GM12878 (cell line): ENCODE results near the gene TNFRSF9. TPM values are rescaled to one million over a fixed set of nuclear protein-coding genes. Genes with fewer than 3 reads are reported as not detected.

Experiments
- ATAC-seq: fragments of 200-7000 bp; cut with Tn5 transposase; 3 replicates; pipeline ENCODE4 v1.9.1; 2020; ENCODE audit warnings: mild to moderate bottlenecking, moderate library complexity
- BruUV-seq: library from RNA; stranded (reverse); fragments of 400-500 nt; replicated peaks from 2 replicates; lab custom pipeline; 2021; lab: Mats Ljungman, UMichigan
- CTCF ChIA-PET: fragments of 300-600 bp; sonication (Branson Sonifier 250); formaldehyde crosslinking; extraction: SDS; loops from one replicate; lab custom pipeline; 2021; ENCODE audit warnings: inconsistent platforms; lab: Yijun Ruan, JAX
- POLR2A ChIA-PET: fragments of 350-600 bp; formaldehyde crosslinking; extraction: SDS; loops from one replicate; lab custom pipeline; 2021; ENCODE audit warnings: inconsistent platforms; lab: Charles Lee
- RAD21 ChIA-PET: fragments of 300-600 bp; sonication (Branson Sonifier 250); formaldehyde crosslinking; loops from one replicate; lab custom pipeline; 2023; ENCODE audit warnings: antibody characterized with exemption; ENCODE audit not compliant: unreplicated experiment; lab: Charles Lee
- SMC1A ChIA-PET: fragments of 300-600 bp; sonication (Branson Sonifier 250); formaldehyde crosslinking; loops from one replicate; lab custom pipeline; 2023; ENCODE audit not compliant: unreplicated experiment, uncharacterized antibody; lab: Charles Lee
- DNase-seq: peaks from one replicate; pipeline ENCODE4 v3.0.0-alpha.2; 2011; ENCODE audit warnings: low read depth, low spot score
- FAIRE-seq: peaks from 3 replicates; lab custom pipeline; 2011; peaks lifted over from hg19 to GRCh38; lab: Jason Lieb, UNC
- H2AFZ ChIP-seq: 2 replicates; pipeline ENCODE4 v1.6.0; 2011; ENCODE audit warnings: low read depth, low read length, control low read depth; ENCODE audit not compliant: control insufficient read depth
- H3K27ac ChIP-seq: 2 replicates; pipeline ENCODE4 v1.5.1; 2011; ENCODE audit warnings: control low read depth; ENCODE audit not compliant: control insufficient read depth, insufficient read depth
- H3K27me3 ChIP-seq, 2 experiments: replicated peaks in 1 of 2; 2 replicates each; pipeline versions ENCODE4 v1.6.0 to v1.6.1; 2011; ENCODE audit warnings: low read length in 1 of 2; ENCODE audit not compliant: control insufficient read depth in 2 of 2, insufficient read depth in 2 of 2
- H3K36me3 ChIP-seq, 2 experiments: 2 replicates each; pipeline ENCODE4 v1.5.1; 2011; ENCODE audit warnings: low read length in 1 of 2; ENCODE audit not compliant: control insufficient read depth in 2 of 2, insufficient read depth in 2 of 2
- H3K4me1 ChIP-seq: 2 replicates; pipeline ENCODE4 v1.6.1; 2011; ENCODE audit warnings: mild to moderate bottlenecking, low read length, moderate library complexity, mixed read lengths; ENCODE audit not compliant: control insufficient read depth, insufficient read depth
- H3K4me2 ChIP-seq: 2 replicates; pipeline ENCODE4 v1.6.0; 2011; ENCODE audit warnings: control low read depth; ENCODE audit not compliant: control insufficient read depth, insufficient read depth
- H3K4me3 ChIP-seq: fragments of 200-600 bp; sonication (generic); 2 replicates; pipeline ENCODE4 v1.5.1; 2016
- H3K79me2 ChIP-seq: 2 replicates; pipeline ENCODE4 v1.6.0; 2011; ENCODE audit warnings: low read length; ENCODE audit not compliant: control insufficient read depth, insufficient read depth
- H3K9ac ChIP-seq: 2 replicates; pipeline ENCODE4 v1.8.0; 2011; ENCODE audit warnings: low read length, control low read depth, mixed read lengths; ENCODE audit not compliant: control insufficient read depth, insufficient read depth
- H3K9me3 ChIP-seq: replicated peaks from 3 replicates; pipeline ENCODE4 v1.5.1; 2011; ENCODE audit warnings: mild to moderate bottlenecking, low read length; ENCODE audit not compliant: control insufficient read depth, insufficient read depth
- H4K20me1 ChIP-seq: 2 replicates; pipeline ENCODE4 v1.6.0; 2011; ENCODE audit not compliant: control insufficient read depth, insufficient read depth
- EGR1 ChIP-seq, 2 experiments: IDR thresholded peaks; 1 replicate in 1 of 2; 2 replicates in 1 of 2; pipeline ENCODE4 v1.6.1; 2011 to 2012; ENCODE audit warnings: low read depth in 2 of 2, low read length in 2 of 2, borderline replicate concordance in 1 of 2, mild to moderate bottlenecking in 1 of 2, moderate library complexity in 1 of 2
- EZH2 ChIP-seq: IDR thresholded peaks from 2 replicates; pipeline ENCODE4 v1.6.1; 2012; ENCODE audit warnings: low read depth, mild to moderate bottlenecking, control low read depth, inconsistent platforms, low read length, borderline replicate concordance; ENCODE audit not compliant: control insufficient read depth
- IKZF2 ChIP-seq, 2 experiments: fragments of 450-650 bp; IDR thresholded peaks; 2 replicates each; pipeline ENCODE4 v1.6.1; 2017; ENCODE audit warnings: mild to moderate bottlenecking in 2 of 2, moderate library complexity in 2 of 2
- JUNB ChIP-seq: IDR thresholded peaks from 2 replicates; pipeline ENCODE4 v1.6.1; 2016; ENCODE audit warnings: antibody characterized with exemption, mild to moderate bottlenecking
- KDM1A ChIP-seq: fragments of 200-600 bp; sonication (generic); IDR thresholded peaks from 2 replicates; pipeline ENCODE4 v1.6.1; 2016; ENCODE audit warnings: borderline replicate concordance
- LARP7 ChIP-seq: fragments of 450-650 bp; IDR thresholded peaks from 2 replicates; pipeline ENCODE4 v1.6.1; 2017; ENCODE audit warnings: mild to moderate bottlenecking
- RUNX3 ChIP-seq: IDR thresholded peaks from 2 replicates; pipeline ENCODE4 v1.6.1; 2012; ENCODE audit warnings: low read length, inconsistent platforms
- SUZ12 ChIP-seq: fragments of 200-600 bp; sonication (generic); IDR thresholded peaks from one replicate; pipeline ENCODE4 v1.6.1; 2018; ENCODE audit warnings: antibody characterized with exemption, mild to moderate bottlenecking; ENCODE audit not compliant: unreplicated experiment
- TARDBP ChIP-seq: IDR thresholded peaks from 2 replicates; pipeline ENCODE4 v1.6.1; 2016; ENCODE audit warnings: borderline replicate concordance
- WGBS: methylation state at CpG from one replicate; pipeline ENCODE4 v1.1.6; 2016; ENCODE audit warnings: low lambda C conversion rate; ENCODE audit not compliant: insufficient replicate concordance, insufficient coverage; ENCODE audit errors: missing lambda C conversion rate; 5-methylcytosine and 5-hydroxymethylcytosine counted together
- in situ Hi-C: fragments of 300-500 bp; cut with MboI; formaldehyde crosslinking; loops from 9 replicates; pipeline ENCODE4 v1.14.3; 2018; ENCODE audit warnings: mixed read lengths
- intact Hi-C: fragments of 100-400 bp; cut with micrococcal nuclease; formaldehyde crosslinking; loops from one replicate; pipeline ENCODE4 v1.14.2; 2022; ENCODE audit not compliant: unreplicated experiment
- polyA plus RNA-seq, 11 experiments: library from polyadenylated mRNA; depleted of rRNA in 4 of 11; unstranded in 6 of 11; stranded (reverse) in 5 of 11; fragments of >200 nt; fragmentation: Nextera tagmentation in 4 of 11; fragmentation: Illumina TruSeq in 1 of 11; extraction: Ambion mirVana in 4 of 11; extraction: Trizol in 1 of 11; gene quantifications; 1 replicate in 1 of 11; 2 replicates in 10 of 11; pipeline versions ENCODE4 v1.2.1 to v1.2.3, GENCODE V29; 2011 to 2016; ENCODE audit warnings: inconsistent platforms in 2 of 11, missing spikeins in 2 of 11, low read depth in 1 of 11
- total RNA-seq, 4 experiments: library from RNA; depleted of rRNA in 3 of 4; stranded (reverse); fragments of >200 nt in 3 of 4; fragmentation: Illumina TruSeq in 1 of 4; extraction: Trizol in 1 of 4; gene quantifications; 2 replicates each; pipeline versions ENCODE4 v1.2.1 to v1.2.3, GENCODE V29; 2013 to 2021

The TNFRSF9 gene
- total and polyA plus RNA-seq, 10 of the 15 experiments (the other 5 are each of a cell fraction or from before 2014, with no cell fraction given): 2.0 to 25.6 (median 5.8) TPM

GRCh38 chr1:7988576-7988975 is 47.9 kb upstream of the TNFRSF9 start:
- Histone ChIP-seq H3K27ac (no peak overlapping the region), H3K9me3 (no peaks in the 10 kb centered on the region), H4K20me1 (no peaks in the 10 kb centered on the region), H3K36me3 (peaks cover 16 to 21% of the 10 kb centered on the region in 2 experiments), H3K4me1 (peaks cover 16% of the 10 kb centered on the region), H3K9ac (peak overlapping the region; percentile 4; the same call in 1 of the 2 replicates), H3K4me3 (no peak overlapping the region), H3K79me2 (no peaks in the 10 kb centered on the region), H3K4me2 (peak overlapping the region; percentile 38; the same call in 1 of the 2 replicates), H3K27me3 (no peaks in the 10 kb centered on the region), H2AFZ (no peak overlapping the region)
- CTCF ChIA-PET: interaction anchor here (0.6 to 2.1 kb wide), 4 partner anchors 26 to 362 kb away, joined by 3 to 9 read pairs (median 4); no protein-coding TSS in a partner anchor
- SMC1A ChIA-PET: interaction anchor here (1.5 to 1.8 kb wide), 3 partner anchors 13 to 145 kb away, joined by 3 to 6 read pairs (median 6); no protein-coding TSS in a partner anchor
- BruUV-seq: no TSS peak
- FAIRE-seq (peak; percentile 31), ATAC-seq (peak; percentile 82), DNase-seq (no peak)
- in situ Hi-C loops (no loop called here), intact Hi-C loops (no loop called here)
- 39% methylated on average over 1 of the region's 1 CpG for WGBS
- POLR2A ChIA-PET: no interaction called here
- 0 out of 4 replicates have a peak, but pooled peaks of 1 of the 2 experiments have one; percentile 15 for TF ChIP-seq IKZF2 (IDR thresholded peaks at IDR 0.05)
- TF ChIP-seq RUNX3: peak; percentile 47; the same call in 1 of the 2 replicates
- TF ChIP-seq EZH2: no peak
- TF ChIP-seq JUNB: peak; percentile 22; the same call in 1 of the 2 replicates
- RAD21 ChIA-PET: interaction anchor here (0.6 to 1.8 kb wide), 3 partner anchors 19 to 94 kb away, joined by 3 to 6 read pairs (median 5); no protein-coding TSS in a partner anchor

DNA sequence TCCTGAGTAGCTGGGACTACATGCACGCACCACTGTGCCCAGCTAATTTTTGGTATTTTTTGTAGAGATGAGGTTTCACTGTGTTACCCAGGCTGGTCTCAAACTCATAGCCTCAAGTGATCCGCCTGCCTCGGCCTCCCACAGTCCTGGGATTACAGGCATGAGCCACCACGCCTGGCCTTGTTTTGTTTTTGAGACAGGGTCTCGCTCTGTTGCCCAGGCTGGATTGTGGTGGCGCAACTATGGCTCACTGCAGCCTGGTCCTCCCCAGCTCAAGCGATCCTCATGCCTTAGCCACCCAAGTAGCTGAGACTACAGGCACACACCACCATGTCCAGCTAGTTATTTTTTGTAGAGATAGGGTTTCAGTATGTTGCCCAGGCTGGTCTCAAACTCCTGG is 46.9 kb upstream of the TNFRSF9 start:
- ChIA-PET RAD21 (no interaction called here), CTCF (interaction anchor here (2.1 kb wide), 1 partner anchor 28 kb away, joined by 9 read pairs; no protein-coding TSS in a partner anchor), POLR2A (no interaction called here), SMC1A (no interaction called here)
- no peak for TF ChIP-seq SUZ12
- no peak for TF ChIP-seq EGR1 (IDR thresholded peaks at IDR 0.05; ENCODE audit: borderline replicate concordance in 1 of 2, low read depth in 2 of 2, low read length in 2 of 2)
- no peak for TF ChIP-seq LARP7
- no peak for TF ChIP-seq KDM1A
- no peak for TF ChIP-seq TARDBP
- no peaks in the 10 kb centered on the region for H3K27me3 ChIP-seq
- BruUV-seq: no TSS peak
- no peak overlapping the region for H3K4me3 ChIP-seq
- no peak overlapping the region for H2AFZ ChIP-seq
- no peaks in the 10 kb centered on the region for H3K9me3 ChIP-seq
- ATAC-seq: no peak
- in situ Hi-C loops (no loop called here), intact Hi-C loops (no loop called here)
- H3K4me2 ChIP-seq: no peak overlapping the region
- peaks cover 26 to 29% of the 10 kb centered on the region in 2 experiments for H3K36me3 ChIP-seq
- H3K27ac ChIP-seq: no peak overlapping the region
- H3K79me2 ChIP-seq: no peaks in the 10 kb centered on the region; the same call in 1 of the 2 replicates
- H3K9ac ChIP-seq: no peak overlapping the region
- peaks cover 12% of the 10 kb centered on the region for H3K4me1 ChIP-seq
- WGBS: 97% methylated on average over 7 of the region's 7 CpGs
- no peaks in the 10 kb centered on the region; the same call in 1 of the 2 replicates for H4K20me1 ChIP-seq
- FAIRE-seq: no peak
- DNase-seq: no peak
